ENCODE data around the gene RHBG.

RHBG gene

DNA sequence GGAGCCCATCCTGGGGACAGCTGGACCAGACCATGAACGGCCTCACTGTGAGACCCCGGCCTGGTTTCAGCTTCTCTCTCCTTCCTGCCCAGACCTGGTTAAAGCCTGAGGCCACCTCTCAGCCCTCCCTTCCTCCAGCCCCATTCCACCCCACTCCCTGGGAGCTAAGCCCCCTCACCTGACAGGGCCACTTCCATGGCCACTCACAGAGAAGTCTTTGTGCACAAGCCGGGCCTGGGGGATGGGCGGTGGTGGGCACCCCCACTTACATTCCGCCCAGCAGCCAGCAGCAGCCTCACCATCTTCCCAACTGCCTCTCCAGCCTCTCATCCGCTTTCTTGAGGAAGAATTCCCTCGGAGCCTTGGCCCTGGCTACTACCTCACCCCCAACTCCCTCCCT, 40.4 kb downstream of the RHBG start:
- DNase-seq = no peak

DNA sequence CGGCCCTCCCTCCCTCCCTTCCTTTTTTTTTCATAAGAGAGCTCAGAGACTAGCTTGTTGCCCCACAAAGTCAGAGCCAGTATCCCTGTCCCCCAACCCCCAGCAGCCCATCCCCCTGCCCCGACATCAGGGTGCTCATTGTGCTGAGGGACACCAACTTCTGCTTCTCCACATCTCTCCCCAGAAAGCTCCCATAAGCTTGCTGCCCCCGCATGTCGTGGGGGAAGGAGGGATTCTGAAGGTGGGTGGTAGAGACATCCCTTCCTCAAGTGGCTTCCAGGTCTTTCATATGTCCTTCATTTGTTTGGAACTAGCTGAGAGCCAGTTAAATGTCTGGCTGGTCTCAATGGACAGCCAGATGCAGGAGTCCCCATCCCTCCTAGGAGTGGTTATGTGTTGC, 41.2 kb downstream of the RHBG start:
- DNase-seq = no peak

DNA sequence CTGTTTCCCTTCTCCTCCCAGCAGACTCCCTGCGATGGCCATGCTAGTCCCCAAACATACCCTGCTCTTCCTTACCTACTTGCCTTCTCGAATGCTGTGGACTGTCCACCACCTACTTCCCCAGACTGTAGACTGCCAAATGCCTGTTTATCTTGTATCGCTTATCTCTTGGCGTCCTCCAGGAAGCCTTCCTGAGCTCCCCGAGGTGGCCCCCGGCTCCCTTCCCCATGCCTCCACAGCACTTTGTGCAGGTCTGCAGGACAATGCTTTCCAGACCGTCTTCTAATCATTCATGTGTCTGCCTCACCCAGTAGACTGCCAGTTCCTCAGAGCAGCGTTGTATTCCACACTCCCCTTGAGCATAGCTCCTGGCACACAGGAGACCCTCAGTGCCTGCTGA, 41.7 kb downstream of the RHBG start:
- DNase-seq = no peak

DNA sequence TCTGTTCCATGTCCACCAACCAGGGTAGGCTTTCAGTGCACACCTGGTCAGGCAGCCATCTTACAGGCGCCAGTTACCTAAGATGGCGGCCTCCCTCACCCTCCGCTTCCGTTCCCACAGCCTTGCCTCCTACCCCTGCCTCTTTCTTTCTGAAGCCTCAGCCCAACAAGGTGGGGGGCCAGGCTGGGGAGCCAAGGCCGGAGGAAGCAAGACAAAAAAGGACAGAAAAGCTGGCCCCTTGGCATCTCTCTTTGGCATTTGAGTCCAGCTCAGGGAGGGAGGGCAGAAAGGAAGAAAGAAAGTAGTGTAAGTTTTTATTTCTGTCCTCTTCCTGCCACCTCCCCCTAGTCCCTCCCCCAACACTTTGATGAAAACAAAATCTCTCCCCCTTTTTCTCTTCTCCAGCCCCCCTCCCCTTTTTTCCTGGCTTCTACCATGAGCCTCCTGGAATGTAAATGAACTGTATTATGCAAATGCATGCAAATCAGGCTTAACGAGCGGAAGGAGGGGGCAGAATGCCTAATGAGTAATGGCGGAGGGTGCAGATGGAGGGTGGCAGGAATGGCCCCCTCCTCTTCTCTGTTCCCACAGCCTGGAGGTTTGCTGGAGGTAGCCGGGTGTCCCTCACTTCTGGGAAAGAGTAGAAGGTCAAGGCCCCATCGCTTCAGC, 43.8 kb downstream of the RHBG start:
- DNase-seq = no peak

DNA sequence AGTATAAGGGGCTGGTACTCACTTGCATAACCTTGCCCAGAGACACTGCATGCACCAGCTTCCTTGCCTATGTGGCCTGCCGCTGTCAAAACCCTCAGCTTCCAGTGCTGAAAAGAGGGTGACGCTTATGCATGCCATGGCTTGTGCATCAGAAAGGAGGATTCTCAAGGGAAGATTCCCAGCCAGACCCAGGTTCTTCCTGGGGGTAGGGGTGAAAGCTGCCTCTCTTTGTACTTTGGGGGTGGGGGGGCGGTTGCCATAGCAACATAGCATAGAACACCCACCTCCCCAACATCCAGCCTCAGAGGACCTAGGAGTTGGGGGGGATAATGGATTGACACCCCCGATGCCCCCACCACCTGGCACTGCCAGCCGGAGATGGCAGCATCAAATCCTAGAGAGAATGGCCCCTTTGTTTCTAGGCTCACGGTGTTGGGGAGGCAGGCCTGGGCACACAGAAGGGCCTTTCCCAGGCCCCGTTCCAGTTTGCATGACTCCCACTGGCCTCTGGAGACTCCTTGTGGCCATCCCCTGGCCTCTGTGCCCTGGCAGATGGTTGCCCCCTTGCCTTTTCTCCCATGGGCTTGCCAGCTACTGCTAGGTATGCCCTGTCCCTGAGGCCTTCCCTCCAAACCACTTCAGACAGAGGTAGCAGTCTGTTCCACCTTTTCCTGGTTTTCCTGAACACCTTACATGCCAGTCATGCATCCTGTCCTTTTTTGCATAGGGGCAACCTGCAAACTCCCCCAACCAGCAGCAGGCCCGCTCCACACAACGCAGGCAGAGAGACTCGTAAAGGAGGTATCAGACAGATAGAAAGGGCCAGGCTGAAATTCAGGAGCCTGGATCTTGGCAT, 44.6 kb downstream of the RHBG start:
- no peak for DNase-seq

DNA sequence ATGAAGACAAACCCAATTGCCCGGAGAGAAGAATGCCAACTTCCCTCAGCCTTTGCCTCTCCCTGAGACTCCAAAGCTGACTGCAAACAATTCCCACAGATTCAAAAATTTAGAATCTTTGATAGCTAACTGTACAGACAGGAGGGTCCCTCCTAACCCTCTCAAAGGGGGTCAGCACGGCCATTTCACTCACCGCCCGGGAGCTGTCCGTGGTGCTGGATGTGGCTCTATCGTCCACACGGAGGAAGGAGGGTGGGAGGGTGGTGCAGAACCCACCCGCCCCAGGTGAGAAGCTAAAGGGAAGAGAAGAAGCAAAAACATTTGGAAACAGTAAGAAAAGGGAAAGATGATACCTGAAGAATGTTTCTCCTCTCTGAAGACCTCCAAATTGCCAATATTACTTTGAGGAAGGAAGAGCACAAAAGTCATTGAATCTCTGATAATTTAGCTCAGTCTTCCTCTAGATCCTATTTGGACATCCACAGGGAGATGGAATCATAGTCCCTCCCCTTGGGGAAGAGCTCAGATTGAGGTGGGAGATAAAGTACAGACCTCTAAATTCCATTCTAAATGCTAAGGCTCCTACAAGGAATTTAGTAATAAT, 45.6 kb downstream of the RHBG start:
- DNase-seq = no peak

DNA sequence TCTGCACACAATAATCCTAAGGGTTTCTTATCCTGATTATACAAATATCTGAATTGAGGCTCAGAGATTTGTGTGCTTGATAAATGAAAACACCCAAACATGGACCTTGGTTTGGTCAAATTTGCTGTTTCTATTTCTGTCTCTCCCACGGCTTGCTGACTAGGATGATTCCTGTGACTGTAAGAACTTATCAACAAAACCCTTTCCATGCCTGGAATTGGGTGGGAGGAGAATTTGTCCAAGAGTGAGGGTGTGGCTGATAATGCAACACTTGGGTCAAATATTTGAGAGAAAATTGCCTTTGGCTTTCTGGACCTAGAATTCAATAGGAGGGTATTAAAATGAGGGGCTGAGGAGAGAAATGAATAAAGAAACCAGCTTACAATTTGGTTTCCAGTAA, 48.0 kb downstream of the RHBG start:
- no peak for DNase-seq

DNA sequence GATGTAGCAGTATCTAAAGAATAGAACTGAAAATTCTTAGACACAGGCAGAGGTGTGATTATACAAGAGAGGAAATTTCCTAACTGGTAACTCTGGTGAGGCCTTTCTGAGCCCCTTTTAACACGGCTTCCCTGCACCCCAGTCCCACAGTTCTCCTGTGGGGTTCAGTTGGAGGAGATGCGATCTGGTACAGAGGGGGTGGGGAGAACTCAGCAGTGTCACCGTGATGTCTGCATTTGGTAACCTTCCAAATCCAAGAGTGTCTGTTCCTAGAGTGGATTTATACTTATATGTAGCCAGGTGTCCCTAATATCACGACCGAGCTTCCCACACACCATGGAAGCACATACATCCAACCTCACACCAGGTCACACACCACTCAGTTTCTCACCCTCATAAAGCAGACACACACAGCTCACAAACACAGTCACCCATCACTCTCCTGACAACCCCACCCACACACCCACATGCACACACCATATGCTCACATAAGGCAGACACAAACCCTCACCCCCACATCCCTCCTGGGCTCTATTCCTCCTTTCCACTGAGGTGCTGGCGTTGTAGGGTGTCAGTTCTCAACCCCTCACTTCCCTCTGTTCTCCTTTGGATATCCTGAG, 48.5 kb downstream of the RHBG start:
- no peak for DNase-seq

DNA sequence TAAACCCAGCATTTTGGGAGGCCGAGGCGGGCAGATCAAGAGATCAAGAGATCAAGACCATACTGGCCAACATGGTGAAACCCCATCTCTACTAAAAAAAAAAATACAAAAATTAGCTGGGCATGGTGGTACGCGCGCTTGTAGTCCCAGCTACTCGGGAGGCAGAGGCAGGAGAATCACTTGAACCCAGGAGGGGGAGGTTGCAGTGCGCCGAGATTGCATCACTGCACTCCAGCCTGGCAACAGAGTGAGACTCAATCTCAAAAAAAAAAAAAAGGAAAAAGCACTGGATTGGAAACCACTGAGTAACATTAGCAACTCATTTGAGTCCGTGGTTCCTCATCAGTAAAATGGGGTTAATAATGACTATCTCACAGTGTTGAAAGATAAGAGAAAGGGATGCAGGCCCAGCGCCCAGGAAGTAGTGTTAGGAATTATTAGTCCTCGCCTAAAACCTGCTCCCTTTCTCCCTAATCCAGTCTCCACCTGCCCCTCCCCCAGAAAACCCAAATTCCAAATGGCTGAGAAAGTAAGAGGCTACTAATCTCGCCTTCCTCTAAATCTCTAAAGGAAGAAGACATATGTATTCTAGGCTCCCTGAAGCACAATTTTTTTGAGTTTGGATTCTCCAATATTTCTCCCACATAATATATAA, 49.5 kb downstream of the RHBG start:
- no peak for DNase-seq

DNA sequence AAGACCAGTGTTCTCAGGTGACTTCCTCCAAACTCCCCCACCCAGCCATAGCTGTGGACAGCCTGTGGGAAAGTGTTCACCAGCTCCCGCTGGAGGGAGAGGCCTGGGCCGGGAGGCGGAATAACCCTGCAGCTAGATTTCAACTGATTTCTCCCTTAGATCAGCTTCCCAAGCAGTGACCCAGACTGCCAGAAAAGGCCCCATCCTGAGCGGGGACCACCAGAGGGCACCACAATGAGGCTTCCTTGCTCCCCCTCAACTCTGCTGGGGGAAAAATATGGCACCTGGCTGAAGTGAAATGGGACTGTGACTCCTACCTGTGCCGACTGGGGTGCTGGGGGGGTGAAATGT, 50.8 kb downstream of the RHBG start:
- DNase-seq = peak; percentile 14 to 34

DNA sequence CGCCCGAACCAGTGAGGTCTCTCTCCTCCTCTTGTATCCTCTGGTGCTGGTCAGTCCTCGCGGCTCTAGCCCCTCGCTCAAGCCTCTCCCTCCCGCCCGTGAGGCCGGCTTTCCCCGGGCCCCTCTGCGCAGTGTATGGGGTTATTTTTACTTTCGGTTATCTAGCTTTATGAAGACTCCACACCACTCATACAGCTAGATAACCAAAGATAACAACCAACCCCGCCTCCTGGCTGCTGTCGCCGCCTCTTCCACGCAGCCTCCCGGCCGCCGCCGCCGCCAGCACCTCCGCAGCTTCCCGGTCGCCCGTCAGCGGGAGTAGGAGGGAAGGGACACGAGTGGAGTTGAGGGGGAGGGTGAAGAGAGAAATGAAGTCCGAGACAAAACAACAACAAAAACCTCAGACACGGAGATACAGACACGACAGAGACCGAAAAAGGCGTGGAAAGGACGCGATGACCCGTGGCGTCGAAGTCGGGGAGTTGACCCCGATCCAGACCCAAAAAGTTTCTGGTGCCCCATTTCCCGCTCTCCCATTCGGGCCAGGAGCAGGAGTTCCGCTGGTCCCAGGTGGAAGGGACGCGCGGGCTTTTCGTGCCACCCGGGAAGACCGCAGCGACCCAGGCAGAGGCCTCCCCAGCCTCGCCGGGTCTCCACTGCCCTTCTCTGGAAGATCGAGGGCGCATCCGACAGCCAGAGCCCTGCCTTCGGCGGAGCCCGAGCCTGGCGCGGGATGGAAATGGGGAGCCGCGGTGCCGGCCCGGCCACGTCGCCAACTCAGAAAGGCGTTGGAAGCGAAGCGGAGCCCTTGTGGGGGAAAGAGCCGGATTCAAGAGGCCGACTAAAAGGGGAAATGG, 51.4 kb downstream of the RHBG start:
- DNase-seq = peak; percentile 37 to 41

DNA sequence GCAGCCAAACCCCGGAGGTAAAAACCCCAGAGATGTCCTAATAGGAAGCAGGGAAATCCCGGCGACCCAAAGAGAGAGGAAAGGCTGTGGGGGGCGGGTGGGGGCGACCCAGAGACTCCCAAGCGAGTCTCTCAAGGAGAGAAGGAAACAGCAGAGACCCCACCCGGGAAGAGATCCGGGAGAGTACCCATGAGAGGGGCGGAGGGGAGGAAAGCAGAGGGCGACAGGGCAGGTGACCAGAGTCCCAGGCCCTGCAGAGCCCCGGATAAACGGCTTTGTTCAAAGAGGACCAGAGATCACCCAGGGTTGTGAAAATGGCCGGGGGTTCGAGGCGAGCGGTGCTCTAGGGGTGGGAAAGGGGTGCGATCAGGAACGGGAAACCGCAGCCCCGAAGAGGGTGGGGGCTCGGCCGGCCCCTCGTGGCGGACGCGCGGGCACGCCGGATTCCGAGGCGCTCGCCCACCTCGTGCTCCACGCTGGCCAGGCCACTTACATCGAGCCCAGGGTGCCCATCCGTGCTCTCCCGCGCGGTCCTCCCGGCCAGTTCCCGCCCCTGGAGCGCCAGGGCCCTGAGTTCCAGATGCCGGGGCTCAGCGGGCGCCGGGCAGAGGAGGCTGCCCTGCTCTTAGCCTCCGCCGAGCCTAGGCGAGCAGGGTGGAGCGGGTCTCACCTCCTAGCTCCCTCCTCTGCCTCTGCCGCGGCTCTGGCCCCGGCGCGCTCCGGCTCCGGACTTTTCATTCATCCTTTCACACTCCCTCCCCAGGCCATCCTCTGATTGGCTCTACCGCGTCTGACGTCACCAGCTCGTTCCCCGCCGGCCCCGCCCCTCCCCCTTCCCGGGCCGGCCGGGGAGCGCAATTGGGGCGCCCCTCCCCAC, 52.3 kb downstream of the RHBG start:
- peak; percentile 53 to 55 for DNase-seq

DNA sequence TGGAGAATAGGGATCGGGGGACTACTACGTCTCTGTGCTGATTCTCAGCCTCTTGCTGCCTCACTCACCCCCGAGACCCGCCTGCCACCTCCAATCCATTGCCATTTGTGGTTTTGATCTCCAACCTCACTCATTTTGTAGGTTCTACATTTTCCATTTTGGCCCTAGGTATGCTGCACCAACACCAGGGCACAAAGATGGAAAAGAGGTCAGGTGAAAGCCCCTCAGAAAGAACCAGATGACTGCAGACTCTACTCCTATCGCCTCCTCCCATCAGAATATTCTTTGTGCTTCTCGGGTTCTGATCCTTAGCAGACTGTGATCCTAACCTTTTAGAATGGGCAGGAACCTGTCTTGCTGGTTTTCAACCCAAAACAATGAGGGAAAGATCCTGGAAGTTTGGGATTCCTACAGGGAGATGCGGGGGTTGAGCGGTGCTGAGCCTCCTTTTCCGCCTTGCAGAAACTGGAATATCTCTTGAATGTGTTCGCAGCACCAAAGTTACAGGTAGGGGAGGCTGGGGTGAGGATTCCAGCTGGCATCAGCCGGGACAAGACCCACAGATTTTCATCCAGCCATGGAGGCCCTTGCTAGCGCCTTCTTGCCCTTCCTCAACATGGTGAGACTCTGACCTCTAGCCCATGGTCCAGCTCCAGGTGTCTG, 53.1 kb downstream of the RHBG start:
- no peak for DNase-seq

DNA sequence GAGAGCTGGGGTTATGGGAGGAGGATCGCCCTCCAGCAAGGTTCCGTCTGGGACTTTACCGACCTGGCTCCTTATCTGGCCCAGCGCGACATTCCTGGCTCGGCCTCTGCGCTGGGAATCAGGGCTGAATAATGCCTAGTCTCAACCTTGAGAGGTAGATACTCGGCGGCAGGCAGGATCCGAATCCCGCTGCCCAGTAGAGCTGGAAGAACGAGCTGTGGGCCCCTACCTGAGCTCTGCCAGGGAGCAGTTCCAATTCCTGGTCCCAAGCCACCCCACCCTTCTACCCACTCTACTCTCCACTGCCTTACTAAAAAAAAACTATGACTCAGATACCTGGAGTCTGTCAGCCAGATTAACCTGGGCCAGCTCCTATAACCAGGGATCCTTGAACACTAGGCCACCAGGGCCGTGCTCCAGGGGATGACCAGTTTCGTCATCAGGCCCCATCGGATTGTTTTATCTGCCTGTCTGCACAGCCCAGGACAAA, 53.6 kb downstream of the RHBG start:
- DNase-seq = no peak

DNA sequence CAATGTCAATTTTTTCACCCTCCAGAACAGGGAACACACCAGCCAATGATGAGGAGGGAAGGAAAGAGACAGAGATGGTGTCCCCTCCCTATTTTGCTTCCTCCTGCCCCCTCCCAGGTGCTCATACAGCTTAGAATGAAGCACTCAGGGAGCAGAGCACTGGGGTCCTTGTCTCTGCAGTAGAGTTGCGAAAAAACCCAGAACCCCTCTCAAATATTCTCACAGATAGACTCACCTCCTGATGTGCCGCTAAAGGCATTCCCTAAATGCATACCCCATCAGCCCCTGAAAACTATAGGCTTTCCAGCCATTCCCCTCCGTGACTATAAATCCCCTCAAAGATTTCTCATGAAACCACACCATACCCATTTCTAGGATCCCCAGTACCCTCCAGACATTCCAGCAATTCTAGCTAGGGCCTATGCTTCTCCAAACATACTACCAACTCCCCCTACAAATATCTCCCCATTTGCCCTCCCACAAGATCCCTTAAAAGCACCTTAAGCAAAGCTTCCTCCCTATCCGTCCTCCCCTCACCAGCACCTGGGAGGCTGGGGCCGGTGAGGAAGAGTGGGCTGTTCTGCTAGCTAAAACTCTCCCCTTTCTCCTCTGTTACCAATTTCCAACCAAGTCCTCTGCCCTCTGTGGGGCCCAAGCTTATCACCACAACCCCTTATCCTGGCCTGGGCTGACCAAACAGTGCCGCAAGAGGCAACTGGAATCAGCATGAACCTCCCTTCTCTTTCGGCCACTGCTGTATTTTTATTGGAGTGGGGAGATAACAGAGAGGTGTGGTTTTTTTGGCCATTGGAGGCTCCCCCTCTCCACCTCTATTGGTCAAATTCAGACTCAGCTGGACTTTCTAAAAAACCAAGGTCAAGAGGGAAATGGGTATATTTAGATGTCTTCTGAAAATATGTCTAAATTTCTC, 54.7 kb downstream of the RHBG start:
- DNase-seq = no peak

DNA sequence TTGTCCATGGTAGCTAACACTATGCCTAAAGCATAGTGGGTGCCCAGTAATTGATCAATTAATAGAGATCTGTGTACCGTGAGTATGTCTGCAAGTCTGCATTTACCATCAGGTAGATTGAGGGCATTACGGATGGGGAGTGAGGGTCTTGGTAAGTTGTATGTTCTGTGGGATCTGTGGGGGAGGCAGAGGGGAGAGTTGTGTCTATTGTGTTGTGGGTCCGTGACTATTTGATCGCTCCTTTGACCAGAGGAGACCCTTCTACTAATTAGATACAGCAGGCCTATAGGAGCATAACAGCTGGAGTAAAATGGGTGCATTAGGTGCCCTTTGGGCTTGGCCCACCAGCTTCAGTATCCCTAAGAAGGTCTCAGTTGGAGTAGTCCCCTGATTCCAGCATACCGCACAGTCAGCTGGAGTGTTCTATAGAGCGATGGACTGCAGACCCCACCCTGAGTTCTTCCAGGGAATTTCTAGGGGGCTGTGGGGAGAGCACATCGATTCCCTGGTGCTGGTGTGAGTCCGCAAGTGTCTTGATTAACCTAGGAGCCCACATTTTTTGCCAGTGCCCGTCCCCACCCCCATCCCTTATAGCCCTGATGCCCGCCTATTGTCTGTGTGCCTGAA, 55.9 kb downstream of the RHBG start:
- DNase-seq = no peak

DNA sequence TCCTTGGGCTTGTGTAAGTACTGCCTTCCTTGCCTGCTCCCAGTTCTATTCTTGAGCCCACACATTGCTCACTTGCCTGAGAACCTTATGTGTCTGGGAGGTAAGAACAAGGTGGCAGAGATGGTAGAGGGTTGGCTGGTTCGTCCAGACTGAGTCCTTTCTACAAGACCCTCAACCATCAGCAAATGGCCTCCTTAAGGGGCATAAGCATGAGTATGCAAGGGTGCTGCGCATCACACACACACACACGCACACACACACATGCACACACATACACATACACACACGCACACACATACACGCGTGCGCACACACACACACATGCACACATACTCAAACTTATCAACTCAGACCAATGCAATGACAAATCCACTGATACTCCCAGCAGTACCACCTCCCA, 56.9 kb downstream of the RHBG start:
- no peak for DNase-seq

DNA sequence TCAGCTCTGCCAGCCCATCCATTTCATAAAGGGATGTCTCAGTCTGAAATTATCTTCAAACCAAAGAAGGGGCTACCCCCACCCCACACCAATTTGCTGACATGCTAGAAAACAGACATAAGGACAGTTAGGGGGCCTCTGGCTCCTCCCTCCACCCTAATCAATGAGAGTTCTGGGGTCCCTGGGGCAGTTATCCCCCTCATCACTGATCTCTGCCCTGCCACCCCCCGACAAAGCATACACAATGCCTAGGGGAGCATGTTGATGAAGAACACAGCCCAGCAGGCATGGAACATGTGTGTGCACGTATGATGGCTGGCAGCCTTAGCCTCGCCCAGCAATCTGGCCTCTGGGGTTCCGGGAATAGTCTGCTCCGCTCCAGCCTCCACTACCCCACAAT, 58.9 kb downstream of the RHBG start:
- DNase-seq = no peak

All from activated CD4-positive, alpha-beta T cell treated with anti-CD3 and anti-CD28 coated beads, Interleukin-2, amount 50 U/mL, for 4 hours (primary cell).